ENCODE measurements around the gene SCARF2.

DNA sequence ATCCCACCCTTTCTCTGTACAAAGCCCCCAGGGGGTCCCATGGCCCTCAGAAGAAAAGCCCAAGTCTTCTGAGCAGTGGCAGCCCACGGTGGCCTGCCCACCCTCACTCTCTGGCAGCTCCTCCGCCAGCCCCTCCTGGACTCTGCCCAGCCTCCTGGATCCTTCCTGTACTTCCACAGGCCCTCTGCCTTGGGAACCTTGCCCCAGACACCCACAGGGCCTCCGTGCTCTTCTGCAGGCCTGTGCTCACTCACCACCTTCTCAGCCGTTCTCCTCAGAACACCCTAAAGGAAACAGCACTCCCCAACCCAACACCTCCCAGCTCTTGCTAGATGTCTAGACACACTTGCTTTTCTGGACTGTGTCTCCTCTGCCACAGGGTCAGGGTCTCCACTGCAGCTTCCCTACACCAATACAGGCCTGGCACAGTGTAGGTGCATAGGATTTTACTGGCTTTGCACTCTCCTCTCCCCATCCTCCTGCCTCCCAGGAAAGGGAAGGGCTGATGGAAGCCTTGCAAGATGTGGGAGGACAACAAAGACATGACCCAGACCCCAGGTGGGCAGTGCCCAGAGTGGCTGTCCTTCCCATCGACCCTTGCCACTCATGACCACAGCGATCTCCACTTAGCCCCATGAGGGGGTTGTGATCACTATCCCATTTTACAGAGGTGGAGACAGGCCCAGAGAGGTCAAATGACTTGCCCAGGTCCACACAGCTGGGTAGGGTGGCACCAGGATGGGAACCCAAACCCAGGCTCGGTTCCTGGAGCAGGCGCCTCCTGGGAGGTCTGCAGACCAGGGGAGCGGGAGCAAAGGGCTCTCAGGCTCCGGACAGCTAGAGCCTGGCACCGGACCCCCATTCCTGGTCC, 2.0 kb downstream of the SCARF2 start:
- TF ChIP-seq SIN3A (conservative IDR thresholded peaks at IDR 0.05 in 1 of 2, IDR thresholded peaks at IDR 0.05 in 1 of 2; ENCODE audit: low read depth in 1 of 2, low read length in 2 of 2) (no peak), EZH2 (IDR thresholded peaks at IDR 0.05; ENCODE audit: low read depth, low read length, severe bottlenecking) (no peak), CBX5 (IDR thresholded peaks at IDR 0.05; ENCODE audit: low read depth, low read length) (no peak), SIX5 (IDR thresholded peaks at IDR 0.05; ENCODE audit: low read depth, low read length) (no peak), ZNF274 (IDR thresholded peaks at IDR 0.05; ENCODE audit: borderline replicate concordance, extremely low read depth, low read length) (no peak), NRF1 (IDR thresholded peaks at IDR 0.05; ENCODE audit: low read depth, low read length) (no peak), POLR2A (IDR thresholded peaks at IDR 0.05; ENCODE audit: control extremely low read depth in 1 of 2, low read depth in 2 of 2, low read length in 2 of 2) (no peak), POLR2AphosphoS5 (IDR thresholded peaks at IDR 0.05; ENCODE audit: low read depth, low read length) (no peak), PHF8 (conservative IDR thresholded peaks at IDR 0.05; ENCODE audit: low read depth, low read length) (no peak), SP4 (IDR thresholded peaks at IDR 0.05; ENCODE audit: low read length) (no peak), RAD21 (IDR thresholded peaks at IDR 0.05 in 1 of 2, conservative IDR thresholded peaks at IDR 0.05 in 1 of 2; ENCODE audit: low read depth in 2 of 2, low read length in 2 of 2) (no peak)
- TF ChIP-seq, protein P1, sequence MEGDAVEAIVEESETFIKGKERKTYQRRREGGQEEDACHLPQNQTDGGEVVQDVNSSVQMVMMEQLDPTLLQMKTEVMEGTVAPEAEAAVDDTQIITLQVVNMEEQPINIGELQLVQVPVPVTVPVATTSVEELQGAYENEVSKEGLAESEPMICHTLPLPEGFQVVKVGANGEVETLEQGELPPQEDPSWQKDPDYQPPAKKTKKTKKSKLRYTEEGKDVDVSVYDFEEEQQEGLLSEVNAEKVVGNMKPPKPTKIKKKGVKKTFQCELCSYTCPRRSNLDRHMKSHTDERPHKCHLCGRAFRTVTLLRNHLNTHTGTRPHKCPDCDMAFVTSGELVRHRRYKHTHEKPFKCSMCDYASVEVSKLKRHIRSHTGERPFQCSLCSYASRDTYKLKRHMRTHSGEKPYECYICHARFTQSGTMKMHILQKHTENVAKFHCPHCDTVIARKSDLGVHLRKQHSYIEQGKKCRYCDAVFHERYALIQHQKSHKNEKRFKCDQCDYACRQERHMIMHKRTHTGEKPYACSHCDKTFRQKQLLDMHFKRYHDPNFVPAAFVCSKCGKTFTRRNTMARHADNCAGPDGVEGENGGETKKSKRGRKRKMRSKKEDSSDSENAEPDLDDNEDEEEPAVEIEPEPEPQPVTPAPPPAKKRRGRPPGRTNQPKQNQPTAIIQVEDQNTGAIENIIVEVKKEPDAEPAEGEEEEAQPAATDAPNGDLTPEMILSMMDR (IDR thresholded peaks at IDR 0.05; ENCODE audit: control extremely low read depth in 1 of 3, insufficient read depth in 1 of 3, low read depth in 1 of 3, low read length in 3 of 3), result no peak
